Cardiac fibroblast (primary cell): ENCODE measurements around the gene BBS2.

Experiments
- DNase-seq, 2 donors: peaks; one replicate each; pipeline versions ENCODE4 v3.0.0 to v3.0.0-alpha.2; 2010; ENCODE audit warnings: low read depth in 2 of 2
- H3K4me3 ChIP-seq, 2 donors: replicated peaks in 1 of 2; 1 replicate in 1 of 2; 2 replicates in 1 of 2; pipeline ENCODE4 v1.5.1; 2011; ENCODE audit warnings: low read depth in 2 of 2, low read length in 2 of 2, mild to moderate bottlenecking in 2 of 2, moderate library complexity in 1 of 2
- TF ChIP-seq, protein P1 (sequence below): IDR thresholded peaks from one replicate; pipeline ENCODE4 v1.5.1; 2011; ENCODE audit warnings: low read depth, mild to moderate bottlenecking, low read length, inconsistent platforms

BBS2 gene

DNA sequence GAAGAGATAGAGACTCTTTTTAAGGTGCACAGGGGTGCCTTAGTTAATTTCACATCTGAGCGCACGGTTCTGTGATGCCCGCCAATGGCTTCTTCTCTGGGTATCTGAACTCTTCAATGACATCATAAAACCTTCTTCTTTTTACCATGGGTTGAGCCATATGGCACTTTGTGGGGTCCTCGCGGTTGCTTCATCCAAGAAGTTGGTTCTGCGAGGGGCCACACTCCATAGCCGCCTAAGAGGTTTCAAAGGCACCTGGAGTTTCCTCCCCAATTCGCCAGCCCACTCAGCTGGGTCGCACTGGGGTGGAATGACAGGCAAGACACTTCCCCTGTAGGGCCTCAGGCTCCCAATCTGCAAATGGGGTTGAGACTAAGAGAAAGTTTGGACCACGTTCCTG is 34.6 kb upstream of the BBS2 start:
- no peak overlapping the region for H3K4me3 ChIP-seq
- DNase-seq: no peak
- TF ChIP-seq, protein P1, sequence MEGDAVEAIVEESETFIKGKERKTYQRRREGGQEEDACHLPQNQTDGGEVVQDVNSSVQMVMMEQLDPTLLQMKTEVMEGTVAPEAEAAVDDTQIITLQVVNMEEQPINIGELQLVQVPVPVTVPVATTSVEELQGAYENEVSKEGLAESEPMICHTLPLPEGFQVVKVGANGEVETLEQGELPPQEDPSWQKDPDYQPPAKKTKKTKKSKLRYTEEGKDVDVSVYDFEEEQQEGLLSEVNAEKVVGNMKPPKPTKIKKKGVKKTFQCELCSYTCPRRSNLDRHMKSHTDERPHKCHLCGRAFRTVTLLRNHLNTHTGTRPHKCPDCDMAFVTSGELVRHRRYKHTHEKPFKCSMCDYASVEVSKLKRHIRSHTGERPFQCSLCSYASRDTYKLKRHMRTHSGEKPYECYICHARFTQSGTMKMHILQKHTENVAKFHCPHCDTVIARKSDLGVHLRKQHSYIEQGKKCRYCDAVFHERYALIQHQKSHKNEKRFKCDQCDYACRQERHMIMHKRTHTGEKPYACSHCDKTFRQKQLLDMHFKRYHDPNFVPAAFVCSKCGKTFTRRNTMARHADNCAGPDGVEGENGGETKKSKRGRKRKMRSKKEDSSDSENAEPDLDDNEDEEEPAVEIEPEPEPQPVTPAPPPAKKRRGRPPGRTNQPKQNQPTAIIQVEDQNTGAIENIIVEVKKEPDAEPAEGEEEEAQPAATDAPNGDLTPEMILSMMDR: no peak

DNA sequence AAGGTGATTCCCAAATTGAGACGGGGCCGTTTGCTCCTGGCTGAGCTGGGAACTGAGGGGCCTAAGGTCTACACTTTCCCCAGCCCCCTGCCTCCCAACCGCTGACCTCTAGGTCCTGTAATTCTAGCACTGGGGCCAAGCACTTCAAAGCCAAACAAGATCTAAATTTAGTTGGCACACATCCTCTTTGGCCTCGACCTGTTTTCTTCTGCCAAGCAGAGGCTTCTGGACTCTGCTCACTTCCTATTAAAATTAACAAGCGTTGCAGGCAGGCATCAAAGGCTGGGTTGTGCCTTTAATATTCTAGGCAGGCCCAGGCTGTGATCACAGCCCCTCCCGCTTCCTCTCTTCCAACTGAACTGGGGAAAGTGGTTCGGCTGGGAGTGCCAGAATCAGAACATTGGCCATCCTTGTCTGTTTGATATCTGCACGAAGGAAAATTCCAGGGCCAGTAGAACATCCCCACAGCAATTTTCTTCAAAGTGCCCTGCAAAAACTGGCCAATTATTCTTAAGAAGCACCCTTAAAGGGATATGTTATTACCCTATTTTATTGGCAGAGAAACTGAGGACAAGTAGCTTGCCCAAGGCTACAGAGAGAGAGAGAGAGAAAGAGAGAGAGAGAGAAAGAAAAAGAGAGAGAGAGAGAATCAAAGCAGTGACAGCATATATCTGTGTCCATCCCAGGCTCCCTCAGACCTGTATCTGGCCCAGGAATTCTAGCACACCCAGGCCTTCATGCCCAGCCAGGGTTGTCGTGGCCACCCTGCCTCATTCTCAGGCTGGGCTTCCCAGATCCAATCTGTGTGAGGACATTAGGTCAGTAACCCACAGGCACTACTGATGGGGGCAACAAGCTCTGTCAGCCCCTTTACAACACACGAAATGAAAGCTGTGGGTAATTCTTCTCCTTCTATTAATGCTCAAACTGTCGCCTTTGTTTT is 32.2 kb upstream of the BBS2 start:
- TF ChIP-seq, protein P1: no peak

GRCh38 chr16:56549744-56550385 is 30.0 kb upstream of the BBS2 start:
- DNase-seq: peak in 1 of 2 donors; percentile 37
- no peak overlapping the region for H3K4me3 ChIP-seq
- TF ChIP-seq, protein P1: no peak

More for the DNA sequence above, 32.2 kb upstream of the BBS2 start:
- no peak for DNase-seq
- H3K4me3 ChIP-seq: no peak overlapping the region

- H3K4me3 ChIP-seq: no peak overlapping the region
- DNase-seq: no peak
- TF ChIP-seq, protein P1: no peak
Measured at GRCh38 chr16:56549161-56549560, 29.3 kb upstream of the BBS2 start.

DNA sequence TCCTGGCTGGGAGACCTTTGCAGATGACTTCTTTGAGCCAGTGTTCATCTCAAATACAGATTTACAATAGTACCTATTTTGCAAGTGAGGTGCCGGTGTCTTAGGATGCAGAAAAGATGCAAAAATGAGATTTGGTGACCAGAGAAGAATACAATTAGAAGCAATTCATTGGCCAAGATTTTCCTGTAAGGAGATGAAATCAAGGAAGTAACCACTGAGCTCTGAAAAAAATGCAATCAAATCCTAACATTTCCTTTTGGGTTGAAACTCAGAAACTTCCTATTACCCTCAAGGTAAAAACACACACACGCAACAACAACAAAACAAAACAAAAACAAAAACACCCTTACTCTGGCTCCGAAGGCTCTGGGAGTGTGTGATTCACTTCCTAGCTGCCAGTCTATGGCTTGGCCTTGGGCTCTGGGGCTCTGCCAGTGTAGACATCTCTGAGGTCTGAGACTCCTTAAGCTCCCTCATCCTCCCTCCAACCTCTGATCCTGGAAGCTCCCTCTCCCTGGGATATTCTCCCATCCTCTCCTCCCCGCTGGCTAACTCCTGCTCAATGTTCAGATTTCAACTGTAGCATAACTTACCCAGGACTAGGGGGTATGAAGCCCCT is 28.2 kb upstream of the BBS2 start:
- TF ChIP-seq, protein P1: no peak
- no peak overlapping the region for H3K4me3 ChIP-seq
- peak; percentile 10 to 15 for DNase-seq

DNA sequence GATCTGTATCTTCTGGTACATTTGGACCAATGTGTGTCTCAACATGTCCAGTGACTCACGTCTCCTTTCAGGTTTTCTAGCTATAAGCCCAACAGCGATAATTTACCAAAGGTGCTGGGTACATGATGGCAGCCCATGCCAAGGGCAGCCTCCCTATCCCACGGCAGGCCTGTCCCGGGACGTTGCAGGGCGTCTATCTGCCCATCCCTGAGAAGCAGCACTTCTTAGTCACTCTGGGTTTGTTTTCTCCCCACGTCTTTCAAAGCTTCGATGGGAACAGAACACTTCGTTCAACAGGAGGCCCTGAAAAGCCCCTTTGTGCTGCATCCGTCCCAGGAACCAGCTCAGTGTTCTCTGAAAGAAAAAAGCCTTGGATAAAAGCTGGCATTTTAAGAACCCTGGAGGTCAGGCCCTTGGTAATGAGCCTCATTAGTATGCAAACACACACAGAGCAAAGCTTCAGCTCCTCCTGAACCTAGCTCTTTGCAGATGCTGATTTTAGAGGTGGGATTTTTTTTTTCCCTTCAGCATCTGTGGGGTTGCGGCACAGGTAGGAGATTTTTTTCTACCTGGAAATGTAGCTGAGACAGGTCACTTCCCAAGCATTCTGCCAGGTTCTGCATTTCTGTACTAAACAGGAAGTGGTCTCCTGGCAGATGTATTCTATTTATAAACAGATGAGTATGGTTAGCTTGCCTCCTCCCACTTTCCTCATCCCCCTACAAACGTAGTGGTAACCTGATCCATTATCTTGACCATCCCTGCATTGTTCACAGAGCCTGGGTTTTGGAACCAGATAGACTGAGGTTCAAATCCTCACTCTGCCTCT is 27.5 kb upstream of the BBS2 start:
- DNase-seq: peak; percentile 30 to 60
- TF ChIP-seq, protein P1: no peak
- H3K4me3 ChIP-seq: no peak overlapping the region
